Heart right ventricle (tissue), 16 donors: ENCODE measurements around the gene NLRC4. TPM values are rescaled to one million over a fixed set of nuclear protein-coding genes. Genes with fewer than 3 reads are reported as not detected.

Source experiments
- ATAC-seq, 8 donors: fragments of 200-7000 bp; cut with Tn5 transposase; one replicate each; pipeline ENCODE4 v1.9.1; 2020; ENCODE audit warnings: mild to moderate bottlenecking in 8 of 8, moderate library complexity in 8 of 8, moderate number of reproducible peaks in 1 of 8
- DNase-seq, 2 donors: peaks; one replicate each; pipeline ENCODE4 v3.0.0-alpha.2; 2020
- H3K27ac ChIP-seq, 10 donors: fragments of 200-600 bp; sonication (generic) in 2 of 10; one replicate each; pipeline versions ENCODE4 v1.5.0 to v1.8.0; 2020 to 2022; ENCODE audit warnings: mild to moderate bottlenecking in 3 of 10
- H3K27me3 ChIP-seq, 7 donors: fragments of 200-600 bp; one replicate each; pipeline ENCODE4 v1.8.0; 2021 to 2022; ENCODE audit warnings: mild to moderate bottlenecking in 2 of 7
- H3K36me3 ChIP-seq, 9 donors: fragments of 200-600 bp; sonication (generic) in 1 of 9; one replicate each; pipeline versions ENCODE4 v1.5.0 to v1.8.0; 2020 to 2022; ENCODE audit warnings: mild to moderate bottlenecking in 2 of 9
- H3K4me1 ChIP-seq, 9 donors: fragments of 200-600 bp; sonication (generic) in 1 of 9; one replicate each; pipeline versions ENCODE4 v1.5.0 to v1.8.0; 2020 to 2022; ENCODE audit warnings: mild to moderate bottlenecking in 4 of 9
- H3K4me3 ChIP-seq, 10 donors: fragments of 200-600 bp; sonication (generic) in 2 of 10; one replicate each; pipeline versions ENCODE4 v1.5.0 to v1.8.0; 2020 to 2022; ENCODE audit warnings: mild to moderate bottlenecking in 7 of 10, moderate library complexity in 2 of 10
- H3K9me3 ChIP-seq, 11 donors: fragments of 200-600 bp in 10 of 11; sonication (generic) in 2 of 11; one replicate each; pipeline versions ENCODE4 v1.5.0 to v1.8.0; 2013 to 2022; ENCODE audit warnings: mild to moderate bottlenecking in 2 of 11, control low read depth in 1 of 11, moderate library complexity in 1 of 11
- WGBS, 2 donors: extraction: QIAGEN DNeasy Blood & Tissue Kit; methylation state at CpG; one replicate each; pipeline ENCODE4 v1.1.7; 2013; ENCODE audit warnings: inconsistent platforms in 1 of 2; 5-methylcytosine and 5-hydroxymethylcytosine counted together
- intact Hi-C, 10 donors: fragments of 100-400 bp; cut with DNase I; formaldehyde crosslinking; loops; one replicate each; pipeline versions ENCODE4 v1.11.1 to v1.14.2; 2022
- polyA plus RNA-seq, 2 donors: library from polyadenylated mRNA; stranded (reverse); fragments of 200-250 nt; gene quantifications; one replicate each; pipeline ENCODE4 v1.2.3, GENCODE V29; 2013
- total RNA-seq, 10 donors: library from RNA; stranded (reverse); fragmentation: NEBNext Ultra II Directional in 3 of 10; extraction: Animal tissue kit (Norgen Biotek cat#: 25700) in 3 of 10; gene quantifications; one replicate each; pipeline versions ENCODE4 v1.2.1 to v1.2.4, GENCODE V29; 2021 to 2023
- TF ChIP-seq, protein P1 (sequence below), 9 donors: fragments of 200-600 bp; sonication (generic) in 2 of 9; IDR thresholded peaks; one replicate each; pipeline versions ENCODE4 v1.5.0 to v1.8.0; 2021 to 2022; ENCODE audit warnings: antibody characterized with exemption in 9 of 9, mild to moderate bottlenecking in 5 of 9, moderate library complexity in 1 of 9
- donor health status: Arrhythmogenic right ventricular cardiomyopathy.
- donor health status: ischemic (EF 13 %, LVEDD 7.1; RV severe dilation, severe dysfunction).
- donor health status: healthy with polysubstance abuse.
- donor health status: DM: no; HTN: yes; CAD: no.
- donor health status: DM: no; HTN: no; CAD: no.
- donor health status: ischemic (EF 25% LVEDD 6.9; RV normal size, moderate dysfunction).
- donor health status: ischemic (EF 25% LVEDD 5.7; RV mildly dilated, moderate dysfunction).
- donor health status: healthy.
- donor health status: DM: yes; HTN: yes; CAD: no.
- donor health status: Ischemic cardiomyopathy.
- donor health status: ischemic (EF 35%, LVEDD 5.7; RV mildly dilated, moderate dysfunction).
- donor health status: nonischemic (EF 11% LVEDD 7.7; RV severe dilation, severe dysfunction).
- donor health status: DM: yes; HTN: yes; CAD: no.
- donor health status: PGD.
- donor health status: ischemic (EF 29% LVEDD 5.4; RV normal size, mild dysfunction).
- donor health status: nonischemic (EF 23%, LVEDD 6.1; RV moderate dilation, normal function).

Gene NLRC4
- total and polyA plus RNA-seq, 12 donors: 0.38 to 3.2 (median 0.59) TPM

DNA sequence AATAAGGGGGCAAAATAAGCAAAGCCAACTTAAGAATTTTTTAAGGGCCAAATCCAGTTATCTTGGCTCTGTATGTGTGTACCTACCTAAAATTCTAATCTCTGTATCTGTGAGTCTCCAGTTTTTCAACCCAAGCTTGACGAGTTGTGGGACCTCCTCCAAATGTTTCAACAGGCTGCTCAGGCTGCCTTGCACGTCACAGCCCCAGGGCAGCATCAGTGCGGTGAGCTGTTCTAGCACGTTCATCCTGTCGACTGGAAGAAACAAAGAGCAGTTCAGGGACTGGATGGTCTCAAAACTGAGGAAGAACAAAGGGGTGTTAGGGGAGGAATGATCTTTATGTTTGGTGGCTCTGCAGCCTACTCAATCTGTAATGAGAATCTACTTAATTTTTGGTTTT, 29.4 kb downstream of the NLRC4 start:
- H3K27me3 ChIP-seq: no peaks in the 10 kb centered on the region
- 71 to 84% methylated on average over 5 of the region's 5 CpGs for WGBS, 2 donors
- ATAC-seq (no peak), DNase-seq (no peak)
- no peak overlapping the region for H3K27ac ChIP-seq
- no peak overlapping the region for H3K4me3 ChIP-seq
- H3K36me3 ChIP-seq: peaks cover 0 to 79% (median 0%) of the 10 kb centered on the region in 9 donors
- TF ChIP-seq, protein P1, sequence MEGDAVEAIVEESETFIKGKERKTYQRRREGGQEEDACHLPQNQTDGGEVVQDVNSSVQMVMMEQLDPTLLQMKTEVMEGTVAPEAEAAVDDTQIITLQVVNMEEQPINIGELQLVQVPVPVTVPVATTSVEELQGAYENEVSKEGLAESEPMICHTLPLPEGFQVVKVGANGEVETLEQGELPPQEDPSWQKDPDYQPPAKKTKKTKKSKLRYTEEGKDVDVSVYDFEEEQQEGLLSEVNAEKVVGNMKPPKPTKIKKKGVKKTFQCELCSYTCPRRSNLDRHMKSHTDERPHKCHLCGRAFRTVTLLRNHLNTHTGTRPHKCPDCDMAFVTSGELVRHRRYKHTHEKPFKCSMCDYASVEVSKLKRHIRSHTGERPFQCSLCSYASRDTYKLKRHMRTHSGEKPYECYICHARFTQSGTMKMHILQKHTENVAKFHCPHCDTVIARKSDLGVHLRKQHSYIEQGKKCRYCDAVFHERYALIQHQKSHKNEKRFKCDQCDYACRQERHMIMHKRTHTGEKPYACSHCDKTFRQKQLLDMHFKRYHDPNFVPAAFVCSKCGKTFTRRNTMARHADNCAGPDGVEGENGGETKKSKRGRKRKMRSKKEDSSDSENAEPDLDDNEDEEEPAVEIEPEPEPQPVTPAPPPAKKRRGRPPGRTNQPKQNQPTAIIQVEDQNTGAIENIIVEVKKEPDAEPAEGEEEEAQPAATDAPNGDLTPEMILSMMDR (IDR thresholded peaks at IDR 0.05): no peak
- no peaks in the 10 kb centered on the region for H3K9me3 ChIP-seq
- intact Hi-C loops: no loop called here
- no peaks in the 10 kb centered on the region for H3K4me1 ChIP-seq

DNA sequence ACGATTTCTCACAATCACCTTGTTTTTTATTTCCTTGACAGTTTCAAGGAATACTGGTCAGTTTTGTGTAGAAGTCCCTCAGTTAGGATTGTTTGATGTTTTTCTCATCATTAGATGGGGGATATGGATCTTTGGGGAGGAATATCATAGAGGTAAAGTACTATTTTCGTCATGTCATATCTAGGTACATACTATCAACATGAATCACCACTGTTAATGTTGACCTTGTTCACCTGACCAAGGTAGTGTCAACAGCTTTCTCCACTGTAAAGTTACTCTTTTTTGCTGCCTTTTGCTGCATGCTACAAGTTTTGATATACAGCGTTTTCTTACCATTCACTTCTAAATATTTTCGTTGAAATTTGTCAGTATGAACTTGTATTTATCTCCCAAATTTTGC, 32.7 kb downstream of the NLRC4 start:
- no peak for ATAC-seq
- peaks cover 0 to 69% (median 0%) of the 10 kb centered on the region in 9 donors for H3K36me3 ChIP-seq

DNA sequence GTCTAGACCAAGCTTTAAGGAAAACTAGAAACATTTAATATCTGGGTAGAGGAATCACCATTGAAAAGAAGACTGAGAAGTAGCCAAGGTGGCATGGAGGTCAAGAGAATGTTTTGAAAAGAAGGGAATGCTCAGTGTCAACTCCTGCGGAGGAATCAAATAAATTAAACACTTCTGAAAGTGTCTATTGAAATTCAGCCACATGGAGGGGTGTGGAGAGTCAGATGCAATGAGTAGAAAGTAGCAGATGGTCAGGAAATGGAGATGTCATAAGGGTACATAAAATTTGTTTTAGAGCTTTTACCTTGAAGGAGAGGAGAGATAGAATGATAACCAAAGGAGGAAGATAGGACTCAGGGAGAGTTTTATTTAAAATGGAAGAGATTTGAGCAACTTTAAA, 35.1 kb downstream of the NLRC4 start:
- Histone ChIP-seq H3K9me3 (no peaks in the 10 kb centered on the region), H3K27ac (no peak overlapping the region), H3K27me3 (no peaks in the 10 kb centered on the region), H3K36me3 (peaks cover 0 to 78% (median 0%) of the 10 kb centered on the region in 9 donors), H3K4me3 (no peak overlapping the region), H3K4me1 (peaks cover 0 to 7% (median 0%) of the 10 kb centered on the region in 9 donors)
- ATAC-seq (no peak), DNase-seq (no peak)
- intact Hi-C loops: no loop called here
- TF ChIP-seq, protein P1 (IDR thresholded peaks at IDR 0.05): no peak
- 74 to 89% methylated on average over 1 of the region's 1 CpG for WGBS, 2 donors

More for the DNA sequence above, 32.7 kb downstream of the NLRC4 start:
- Histone ChIP-seq H3K27me3 (no peaks in the 10 kb centered on the region), H3K27ac (no peak overlapping the region), H3K4me1 (peaks cover 0 to 7% (median 0%) of the 10 kb centered on the region in 9 donors), H3K4me3 (no peak overlapping the region), H3K9me3 (no peaks in the 10 kb centered on the region)
- no peak for DNase-seq
- 92 to 95% methylated on average over 4 of the region's 4 CpGs for WGBS, 2 donors
- TF ChIP-seq, protein P1 (IDR thresholded peaks at IDR 0.05): no peak
- intact Hi-C loops: no loop called here

DNA sequence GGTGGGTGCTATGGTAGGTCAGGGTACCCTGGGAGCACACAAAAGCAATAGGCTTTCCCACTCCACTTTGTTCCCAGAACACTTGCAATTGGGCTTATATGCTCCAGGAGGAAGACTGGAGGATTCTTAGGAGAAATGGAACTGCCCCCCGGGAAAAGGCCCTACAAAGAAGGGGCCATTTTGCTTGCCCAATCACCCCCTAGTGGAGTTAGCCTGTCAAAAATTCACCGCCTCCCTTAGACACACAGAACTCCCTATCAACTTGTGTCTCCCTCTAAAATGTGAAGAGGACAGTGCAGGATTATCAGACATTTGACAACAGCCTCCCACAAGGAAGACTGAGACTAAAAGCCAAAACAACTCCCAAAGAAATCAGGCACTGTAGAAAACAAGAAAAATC, 36.5 kb downstream of the NLRC4 start:
- Histone ChIP-seq H3K36me3 (peaks cover 0 to 80% (median 4%) of the 10 kb centered on the region in 9 donors), H3K9me3 (no peaks in the 10 kb centered on the region), H3K4me3 (no peak overlapping the region), H3K27ac (no peak overlapping the region), H3K27me3 (no peaks in the 10 kb centered on the region), H3K4me1 (peaks cover 0 to 7% (median 0%) of the 10 kb centered on the region in 9 donors)
- DNase-seq (no peak), ATAC-seq (no peak)
- intact Hi-C loops: no loop called here
- 86 to 89% methylated on average over 2 of the region's 2 CpGs for WGBS, 2 donors
- TF ChIP-seq, protein P1 (IDR thresholded peaks at IDR 0.05): no peak
